A549 treated with RU486 at 1 μM for 4 hours (cell line): Measurements from ENCODE around the gene B3GNT3. TPM values are rescaled to one million over a fixed set of nuclear protein-coding genes. Genes with fewer than 3 reads are reported as not detected.

ENCODE experiments used
- total RNA-seq: library from RNA; stranded (reverse); fragments of 200-300 nt; extraction: Qiagen RNA extraction; gene quantifications from 5 replicates; pipeline ENCODE4 v1.2.3, GENCODE V29; 2022; ENCODE audit warnings: low read depth

The B3GNT3 gene, protein sequence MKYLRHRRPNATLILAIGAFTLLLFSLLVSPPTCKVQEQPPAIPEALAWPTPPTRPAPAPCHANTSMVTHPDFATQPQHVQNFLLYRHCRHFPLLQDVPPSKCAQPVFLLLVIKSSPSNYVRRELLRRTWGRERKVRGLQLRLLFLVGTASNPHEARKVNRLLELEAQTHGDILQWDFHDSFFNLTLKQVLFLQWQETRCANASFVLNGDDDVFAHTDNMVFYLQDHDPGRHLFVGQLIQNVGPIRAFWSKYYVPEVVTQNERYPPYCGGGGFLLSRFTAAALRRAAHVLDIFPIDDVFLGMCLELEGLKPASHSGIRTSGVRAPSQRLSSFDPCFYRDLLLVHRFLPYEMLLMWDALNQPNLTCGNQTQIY
- total RNA-seq: 4.0 to 5.3 TPM (median 4.9 TPM) in 5 replicates

DNA sequence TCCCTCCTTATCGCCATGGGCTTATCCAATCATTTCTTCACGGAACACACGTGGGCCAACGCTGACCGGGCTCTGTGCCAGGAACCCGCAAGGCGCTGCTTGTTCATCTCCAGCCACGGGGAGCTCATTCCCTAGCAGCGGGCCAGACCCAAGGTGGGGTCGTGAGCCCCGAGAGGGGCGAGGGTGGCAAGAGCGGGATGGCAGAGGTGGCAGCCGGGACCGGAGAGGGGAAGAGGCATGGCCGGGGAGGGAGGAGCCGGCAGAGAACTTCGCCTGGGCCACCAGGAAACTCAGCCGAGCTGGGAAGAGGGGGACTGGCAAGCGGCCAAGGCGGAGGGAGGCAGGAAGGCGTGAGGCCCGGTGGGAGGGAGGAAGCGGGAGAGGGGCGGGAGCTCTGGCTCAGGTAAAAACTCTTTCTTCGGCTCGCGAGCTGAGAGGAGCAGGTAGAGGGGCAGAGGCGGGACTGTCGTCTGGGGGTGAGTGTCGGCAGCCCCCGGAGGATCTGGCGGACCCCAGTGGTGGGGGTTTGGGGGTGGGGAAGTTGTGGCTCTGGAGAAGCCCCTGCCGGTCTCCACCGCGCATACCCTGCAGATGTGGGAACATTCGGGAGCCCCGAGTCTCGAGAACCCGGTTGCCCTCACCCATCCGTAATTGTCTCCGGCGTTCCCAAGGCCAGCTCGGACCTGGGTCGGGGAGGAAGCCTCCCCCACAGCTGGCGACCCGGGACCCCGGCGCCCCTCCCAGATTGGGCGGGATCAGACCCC is at the start of gene B3GNT3:
TSS of gene B3GNT3 (plus strand) at position 408 of the 764 bp plus-strand sequence. CDS start 12,670 bp downstream, outside the sequence.

DNA sequence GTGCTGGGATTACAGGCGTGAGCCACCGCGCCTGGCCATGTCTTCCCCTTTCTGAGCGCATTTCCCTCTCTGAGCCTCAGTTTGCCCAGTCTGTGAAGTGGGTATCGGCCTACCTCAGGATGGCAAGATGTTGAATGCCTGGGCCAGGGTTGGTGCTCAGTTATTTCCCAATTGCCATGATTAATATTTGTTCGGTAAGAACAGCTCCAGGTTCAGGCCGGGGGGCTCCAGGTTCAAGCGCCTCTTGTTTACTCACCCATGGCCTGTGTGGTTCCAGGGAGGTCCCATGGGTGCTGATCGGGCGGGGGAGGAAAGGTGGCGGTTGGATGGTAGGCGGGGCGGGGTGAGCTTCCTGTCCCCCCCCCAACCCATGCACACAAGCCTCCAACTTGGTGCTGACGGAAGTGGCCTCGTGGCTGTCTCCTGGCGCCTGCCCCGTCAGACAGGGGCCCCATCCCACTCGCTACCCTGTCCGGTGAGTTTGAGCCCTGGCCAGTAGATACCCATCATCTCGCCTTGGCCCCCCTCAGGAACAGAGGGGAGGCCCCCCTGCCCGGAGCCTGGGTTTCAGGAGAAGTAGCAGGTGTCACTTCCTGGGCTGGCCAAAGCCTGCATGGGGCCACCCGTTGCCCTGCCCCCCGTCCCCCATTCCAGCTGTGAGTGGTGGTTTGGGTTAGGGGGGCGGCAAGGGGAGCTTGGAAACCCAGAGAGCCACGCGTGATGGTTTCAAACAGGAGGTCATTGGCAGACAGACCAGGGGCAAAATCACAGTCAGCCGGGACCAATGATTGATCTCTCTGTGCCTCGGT is 43.6 kb upstream of the B3GNT3 start, which contains the start of gene FCHO1:
TSS of gene FCHO1 (plus strand) at position 375 of the 809 bp plus-strand sequence. CDS start 3,688 bp downstream, outside the sequence.

DNA sequence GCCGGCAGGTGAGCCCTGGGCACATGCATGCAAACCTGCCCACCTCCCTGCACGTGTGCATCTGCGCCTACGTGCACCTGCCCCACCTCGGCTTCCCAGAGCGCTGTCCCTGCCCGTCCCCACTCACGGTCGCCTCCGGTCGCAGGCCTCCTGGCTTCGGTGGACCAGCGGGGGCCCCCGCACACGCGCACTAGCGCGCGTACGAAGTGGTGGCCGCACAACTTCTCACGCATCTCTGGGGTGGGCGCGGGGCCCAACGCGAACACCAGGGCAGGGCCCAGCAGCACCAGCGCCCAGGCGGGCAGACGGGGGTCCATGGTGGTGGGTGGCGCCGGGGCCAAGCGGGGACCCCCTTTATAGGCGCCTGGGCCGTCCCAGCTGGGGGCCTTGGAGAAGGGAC is 26.3 kb downstream of the B3GNT3 start, which contains the start of gene INSL3:
TSS of gene INSL3 (minus strand) at position 330 of the 400 bp plus-strand sequence. CDS start at position 317, 13 bp downstream.

DNA sequence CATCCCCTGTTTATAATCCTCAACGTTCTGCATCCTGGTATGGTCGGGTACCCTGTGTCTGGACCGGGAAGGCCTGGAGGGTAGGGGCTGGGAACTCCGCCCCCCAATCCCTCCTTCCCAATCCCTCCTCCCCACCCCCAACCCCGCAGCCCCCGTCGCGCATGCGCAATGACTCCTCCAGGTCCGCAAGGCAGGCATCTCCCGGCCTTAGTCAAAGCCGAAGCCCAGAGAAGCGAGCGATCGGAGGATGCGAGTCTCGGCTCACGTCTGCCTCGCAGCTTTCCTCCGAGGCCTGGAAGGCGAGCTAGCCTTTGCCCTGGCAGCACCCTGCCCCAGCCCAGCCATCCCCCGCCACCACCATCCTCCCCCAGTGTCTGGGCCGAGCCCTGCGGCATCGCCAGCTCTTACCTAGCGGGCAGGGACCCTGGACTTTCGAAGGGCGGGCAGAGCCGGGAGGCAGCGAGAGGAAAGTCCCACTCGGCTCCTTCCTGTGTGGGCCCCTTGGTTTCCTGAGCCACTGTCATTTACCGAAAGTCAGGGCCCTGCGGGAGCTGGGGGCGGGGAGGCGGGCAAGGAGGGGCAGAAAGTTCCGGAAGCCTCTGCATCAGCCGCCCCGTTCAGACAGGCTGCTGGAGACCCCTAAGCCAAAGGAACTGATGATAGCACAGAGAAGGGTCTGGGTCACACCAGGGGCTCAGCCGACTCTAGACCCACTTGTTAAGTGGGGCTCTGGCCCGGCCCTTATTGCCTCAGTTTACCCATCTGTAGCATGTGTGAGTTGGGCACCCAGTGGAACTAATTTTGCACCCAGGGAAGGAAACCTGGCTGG is 52.8 kb downstream of the B3GNT3 start, which contains the start of gene JAK3:
TSS of gene JAK3 (minus strand) at position 445 of the 829 bp plus-strand sequence. CDS start 3,565 bp downstream, outside the sequence.

DNA sequence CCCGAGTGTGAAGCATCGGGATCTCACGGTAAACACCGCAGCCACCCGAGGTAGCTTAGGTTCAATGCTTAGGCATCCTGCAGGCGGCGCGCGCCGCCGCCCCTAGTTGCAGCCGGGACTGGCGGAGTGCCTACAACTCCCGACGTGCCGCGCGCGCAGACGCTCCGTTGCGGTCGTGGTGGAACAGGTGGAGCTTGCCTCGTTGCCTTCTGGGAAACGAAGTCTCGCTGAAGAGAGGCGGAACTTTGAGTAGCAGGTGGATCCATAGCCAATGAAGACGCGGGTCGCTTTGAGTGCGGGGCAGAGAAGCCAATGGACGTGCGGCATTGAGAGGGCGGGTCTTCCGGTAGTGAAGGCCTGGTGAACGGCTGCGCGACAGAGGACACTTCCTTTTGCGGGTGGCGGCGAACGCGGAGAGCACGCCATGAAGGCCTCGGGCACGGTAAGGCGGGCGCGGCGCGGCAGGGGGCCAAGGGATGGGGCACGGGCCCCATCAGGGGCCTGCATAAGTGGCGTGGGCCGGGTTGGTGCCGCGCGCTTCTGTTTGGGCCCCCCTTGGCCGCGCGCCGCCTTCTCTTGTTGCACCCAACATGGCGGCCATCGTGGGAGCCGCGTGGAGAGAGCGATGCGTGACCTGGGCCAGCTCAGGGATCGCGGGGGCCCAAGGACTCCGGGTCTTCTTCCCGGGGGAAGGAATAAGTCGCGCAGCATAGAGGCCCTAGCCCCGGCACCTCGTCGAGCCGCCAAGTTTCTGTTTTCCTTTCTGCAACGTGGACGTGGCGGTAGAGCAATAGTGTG is 64.8 kb downstream of the B3GNT3 start, which contains the start of gene RPL18A:
TSS of gene RPL18A (plus strand) at position 378 of the 798 bp plus-strand sequence. CDS start at position 425, 47 bp downstream.

Other genes with a start within 250 kb of the B3GNT3 start
- 57.5 to 79.4 TPM (median 71.9 TPM) in 5 replicates for gene COLGALT1, start 239.5 kb upstream of the B3GNT3 start, total RNA-seq
- gene UNC13A, start 106.8 kb upstream of the B3GNT3 start, total RNA-seq: 1.00 to 2.2 TPM (median 1.5 TPM) in 5 replicates
- gene MAP1S, start 75.7 kb upstream of the B3GNT3 start, total RNA-seq: 21.9 to 35.6 TPM (median 34.1 TPM) in 5 replicates
- 16.6 to 20.5 TPM (median 19.1 TPM) in 5 replicates for gene FCHO1, start 43.7 kb upstream of the B3GNT3 start, total RNA-seq
- 0.57 to 0.74 TPM (median 0.67 TPM) in 5 replicates for gene INSL3, start 26.4 kb downstream of the B3GNT3 start, total RNA-seq
- 0.15 to 0.36 TPM (median 0.31 TPM) in 5 replicates for gene JAK3, start 52.8 kb downstream of the B3GNT3 start, total RNA-seq
- gene RPL18A, start 64.8 kb downstream of the B3GNT3 start, total RNA-seq: 1,820 to 2,407 TPM (median 2,274 TPM) in 5 replicates
- 0.06 to 0.25 TPM (median 0.17 TPM) in 5 replicates for gene SLC5A5, start 76.8 kb downstream of the B3GNT3 start, total RNA-seq
- 101 to 120 TPM (median 112 TPM) in 5 replicates for gene CCDC124, start 137.9 kb downstream of the B3GNT3 start, total RNA-seq
- 0.38 to 0.98 TPM (median 0.47 TPM) in 5 replicates for gene KCNN1, start 172.0 kb downstream of the B3GNT3 start, total RNA-seq
- 18.4 to 28.5 TPM (median 27.6 TPM) in 5 replicates for gene ARRDC2, start 213.0 kb downstream of the B3GNT3 start, total RNA-seq